ENCODE data around the gene AGAP1. TPM values are rescaled to one million over a fixed set of nuclear protein-coding genes. Genes with fewer than 3 reads are reported as not detected.

AGAP1 gene
- total RNA-seq, 1 donor: 18.5 TPM

GRCh38 chr2:235986361-235986760 is 492.5 kb downstream of the AGAP1 start:
- Histone ChIP-seq H2AFZ (ENCODE audit: low read length) (no peak overlapping the region), H3K4me2 (ENCODE audit: insufficient read depth, low read length) (no peak overlapping the region), H4K20me1 (ENCODE audit: insufficient read depth, low read length) (peaks cover 4% of the 10 kb centered on the region), H3K4me1 (ENCODE audit: insufficient read depth, low read length) (no peaks in the 10 kb centered on the region), H3K9me3 (ENCODE audit: low read depth, low read length) (no peaks in the 10 kb centered on the region), H3K27me3 (ENCODE audit: insufficient read depth, low read length) (no peaks in the 10 kb centered on the region), H3K79me2 (ENCODE audit: insufficient read depth, low read length) (no peaks in the 10 kb centered on the region), H3K36me3 (ENCODE audit: insufficient read depth, low read length) (no peaks in the 10 kb centered on the region), H3K27ac (ENCODE audit: low read depth, low read length) (no peak overlapping the region), H3K4me3 (ENCODE audit: insufficient read depth, low read length) (no peak overlapping the region)
- no peak for TF ChIP-seq CTCF (IDR thresholded peaks at IDR 0.05; ENCODE audit: extremely low read depth, low read depth, low read length)
- no peak for DNase-seq (ENCODE audit: insufficient read length, low spot score, missing footprints)

- H3K4me2 ChIP-seq (ENCODE audit: insufficient read depth, low read length): no peak overlapping the region
- H3K36me3 ChIP-seq (ENCODE audit: insufficient read depth, low read length): no peaks in the 10 kb centered on the region
- no peaks in the 10 kb centered on the region for H3K27me3 ChIP-seq (ENCODE audit: insufficient read depth, low read length)
- TF ChIP-seq CTCF (IDR thresholded peaks at IDR 0.05; ENCODE audit: extremely low read depth, low read depth, low read length): no peak
- no peak overlapping the region for H3K27ac ChIP-seq (ENCODE audit: low read depth, low read length)
- no peak for DNase-seq (ENCODE audit: insufficient read length, low spot score, missing footprints)
- H3K4me1 ChIP-seq (ENCODE audit: insufficient read depth, low read length): no peaks in the 10 kb centered on the region
- H4K20me1 ChIP-seq (ENCODE audit: insufficient read depth, low read length): peaks cover 4% of the 10 kb centered on the region
- no peak overlapping the region for H2AFZ ChIP-seq (ENCODE audit: low read length)
- H3K9me3 ChIP-seq (ENCODE audit: low read depth, low read length): no peaks in the 10 kb centered on the region
- no peak overlapping the region for H3K4me3 ChIP-seq (ENCODE audit: insufficient read depth, low read length)
- no peaks in the 10 kb centered on the region for H3K79me2 ChIP-seq (ENCODE audit: insufficient read depth, low read length)
Observed at GRCh38 chr2:235988271-235989015, 494.6 kb downstream of the AGAP1 start.

GRCh38 chr2:235989591-235989990 is 495.7 kb downstream of the AGAP1 start:
- no peak for TF ChIP-seq CTCF (IDR thresholded peaks at IDR 0.05; ENCODE audit: extremely low read depth, low read depth, low read length)
- Histone ChIP-seq H3K4me3 (ENCODE audit: insufficient read depth, low read length) (no peak overlapping the region), H4K20me1 (ENCODE audit: insufficient read depth, low read length) (peaks cover 4% of the 10 kb centered on the region), H3K9me3 (ENCODE audit: low read depth, low read length) (no peaks in the 10 kb centered on the region), H3K27me3 (ENCODE audit: insufficient read depth, low read length) (no peaks in the 10 kb centered on the region), H3K36me3 (ENCODE audit: insufficient read depth, low read length) (no peaks in the 10 kb centered on the region), H2AFZ (ENCODE audit: low read length) (no peak overlapping the region), H3K27ac (ENCODE audit: low read depth, low read length) (no peak overlapping the region), H3K4me1 (ENCODE audit: insufficient read depth, low read length) (no peaks in the 10 kb centered on the region), H3K4me2 (ENCODE audit: insufficient read depth, low read length) (no peak overlapping the region), H3K79me2 (ENCODE audit: insufficient read depth, low read length) (no peaks in the 10 kb centered on the region)
- no peak for DNase-seq (ENCODE audit: insufficient read length, low spot score, missing footprints)

GRCh38 chr2:235990344-235990743 is 496.5 kb downstream of the AGAP1 start:
- Histone ChIP-seq H3K27ac (ENCODE audit: low read depth, low read length) (no peak overlapping the region), H2AFZ (ENCODE audit: low read length) (no peak overlapping the region)

More at GRCh38 chr2:235990344-235990743, 496.5 kb downstream of the AGAP1 start:
- no peaks in the 10 kb centered on the region for H3K79me2 ChIP-seq (ENCODE audit: insufficient read depth, low read length)
- H3K4me2 ChIP-seq (ENCODE audit: insufficient read depth, low read length): no peak overlapping the region
- no peak for DNase-seq (ENCODE audit: insufficient read length, low spot score, missing footprints)
- H3K36me3 ChIP-seq (ENCODE audit: insufficient read depth, low read length): no peaks in the 10 kb centered on the region
- H3K4me3 ChIP-seq (ENCODE audit: insufficient read depth, low read length): no peak overlapping the region
- H3K27me3 ChIP-seq (ENCODE audit: insufficient read depth, low read length): no peaks in the 10 kb centered on the region
- H4K20me1 ChIP-seq (ENCODE audit: insufficient read depth, low read length): peaks cover 4% of the 10 kb centered on the region
- no peaks in the 10 kb centered on the region for H3K4me1 ChIP-seq (ENCODE audit: insufficient read depth, low read length)
- no peaks in the 10 kb centered on the region for H3K9me3 ChIP-seq (ENCODE audit: low read depth, low read length)
- TF ChIP-seq CTCF (IDR thresholded peaks at IDR 0.05; ENCODE audit: extremely low read depth, low read depth, low read length): no peak
